Kidney capillary endothelial cell (primary cell): ENCODE measurements around the gene C3orf33.
A peak's percentile ranks its signal among the peaks of the same experiment; 100 is the strongest.
"Not testable (repeated sequence)": the region's sequence is repeated elsewhere in the genome, so short reads cannot be mapped to it uniquely, and the experiment has no call there.

ENCODE experiments used
- DNase-seq: peaks from one replicate; pipeline ENCODE4 v3.0.0-alpha.2; 2018; ENCODE audit warnings: low spot score

The C3orf33 gene, protein sequence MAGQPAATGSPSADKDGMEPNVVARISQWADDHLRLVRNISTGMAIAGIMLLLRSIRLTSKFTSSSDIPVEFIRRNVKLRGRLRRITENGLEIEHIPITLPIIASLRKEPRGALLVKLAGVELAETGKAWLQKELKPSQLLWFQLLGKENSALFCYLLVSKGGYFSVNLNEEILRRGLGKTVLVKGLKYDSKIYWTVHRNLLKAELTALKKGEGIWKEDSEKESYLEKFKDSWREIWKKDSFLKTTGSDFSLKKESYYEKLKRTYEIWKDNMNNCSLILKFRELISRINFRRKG

DNA sequence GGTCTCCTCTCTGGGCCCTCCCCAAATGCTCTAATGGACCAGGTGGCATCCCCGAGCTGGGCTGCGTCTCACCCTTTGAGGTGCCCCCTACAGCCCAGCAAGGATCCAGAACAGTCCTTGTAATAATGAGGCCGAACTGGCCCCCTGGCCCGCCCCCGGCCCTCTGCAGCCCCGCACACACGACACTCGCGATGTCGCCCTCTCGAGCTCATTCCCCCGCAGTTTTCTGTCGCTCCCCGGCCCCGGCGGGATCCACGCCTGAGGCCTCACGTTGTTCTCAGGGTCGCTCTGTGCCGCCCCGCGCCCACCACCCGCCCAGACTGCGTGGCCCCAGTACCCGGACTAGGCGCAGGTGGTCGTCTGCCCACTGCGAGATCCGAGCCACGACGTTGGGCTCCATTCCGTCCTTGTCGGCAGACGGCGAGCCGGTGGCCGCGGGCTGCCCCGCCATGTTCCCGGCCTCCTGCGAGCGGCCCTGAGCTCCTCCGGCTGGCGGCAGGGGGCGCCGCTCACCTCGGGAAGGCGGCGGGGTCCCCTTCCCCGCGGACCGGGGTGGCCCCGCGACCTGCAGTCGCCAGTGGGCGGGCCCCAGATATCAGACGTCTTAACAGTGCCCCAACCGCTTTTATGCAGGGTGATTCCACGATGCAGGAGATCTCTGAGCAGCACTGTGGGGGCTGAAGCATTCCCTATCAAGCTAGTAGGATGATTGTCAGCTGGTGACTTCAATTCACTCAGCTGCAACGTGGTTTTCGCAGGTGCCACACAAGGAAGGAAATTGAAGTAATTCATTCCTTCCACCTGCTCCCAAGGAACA, at the start of gene C3orf33:
C3orf33 (minus strand) TSS at position 477 of the 817 bp plus-strand sequence; CDS start at position 451, 26 bp downstream.
- peak; percentile 62 for DNase-seq

DNA sequence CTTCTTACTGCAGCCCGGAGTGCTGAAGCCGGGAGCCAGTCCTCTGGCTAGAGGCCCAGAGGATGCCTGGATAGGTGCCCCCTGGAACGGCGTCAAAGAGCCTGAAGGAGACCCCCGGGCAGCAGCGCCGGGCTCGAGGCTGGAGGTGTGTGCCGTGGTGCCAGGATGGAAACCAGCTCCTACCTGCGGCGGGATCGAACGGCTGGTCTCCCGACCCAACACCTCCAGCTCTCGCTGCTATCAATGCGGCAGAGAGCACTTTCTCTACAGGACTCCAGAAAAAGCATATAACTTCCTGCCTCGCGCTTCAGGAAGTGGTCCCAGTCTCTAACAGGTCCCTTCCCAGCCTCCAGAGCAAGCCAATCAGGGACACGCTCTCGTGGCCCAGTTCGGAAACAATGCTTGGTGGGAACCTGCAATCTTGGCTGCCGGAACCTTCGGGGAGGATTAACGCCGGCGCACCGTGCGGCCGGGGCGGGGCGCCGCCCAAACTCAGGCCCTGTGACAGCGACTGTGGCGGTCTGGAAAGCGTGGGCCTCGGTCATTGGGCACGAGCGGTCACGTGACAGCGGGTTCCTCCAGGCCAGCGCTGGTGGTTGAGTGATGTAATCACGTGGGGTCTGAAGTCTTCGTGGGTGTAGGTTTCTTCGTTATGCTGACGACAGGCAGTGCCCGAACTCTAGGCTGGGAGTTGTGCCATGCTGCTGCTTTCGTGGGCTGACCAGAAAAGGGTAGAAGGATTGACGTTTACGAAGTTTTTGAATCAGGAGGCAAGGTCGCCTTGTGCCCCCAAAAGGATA, 48.3 kb upstream of the C3orf33 start, which contains the start of gene SLC33A1:
SLC33A1 (minus strand) TSS at position 287 of the 800 bp plus-strand sequence. CDS start 430 bp downstream, outside the sequence.
- DNase-seq = peak; percentile 98

DNA sequence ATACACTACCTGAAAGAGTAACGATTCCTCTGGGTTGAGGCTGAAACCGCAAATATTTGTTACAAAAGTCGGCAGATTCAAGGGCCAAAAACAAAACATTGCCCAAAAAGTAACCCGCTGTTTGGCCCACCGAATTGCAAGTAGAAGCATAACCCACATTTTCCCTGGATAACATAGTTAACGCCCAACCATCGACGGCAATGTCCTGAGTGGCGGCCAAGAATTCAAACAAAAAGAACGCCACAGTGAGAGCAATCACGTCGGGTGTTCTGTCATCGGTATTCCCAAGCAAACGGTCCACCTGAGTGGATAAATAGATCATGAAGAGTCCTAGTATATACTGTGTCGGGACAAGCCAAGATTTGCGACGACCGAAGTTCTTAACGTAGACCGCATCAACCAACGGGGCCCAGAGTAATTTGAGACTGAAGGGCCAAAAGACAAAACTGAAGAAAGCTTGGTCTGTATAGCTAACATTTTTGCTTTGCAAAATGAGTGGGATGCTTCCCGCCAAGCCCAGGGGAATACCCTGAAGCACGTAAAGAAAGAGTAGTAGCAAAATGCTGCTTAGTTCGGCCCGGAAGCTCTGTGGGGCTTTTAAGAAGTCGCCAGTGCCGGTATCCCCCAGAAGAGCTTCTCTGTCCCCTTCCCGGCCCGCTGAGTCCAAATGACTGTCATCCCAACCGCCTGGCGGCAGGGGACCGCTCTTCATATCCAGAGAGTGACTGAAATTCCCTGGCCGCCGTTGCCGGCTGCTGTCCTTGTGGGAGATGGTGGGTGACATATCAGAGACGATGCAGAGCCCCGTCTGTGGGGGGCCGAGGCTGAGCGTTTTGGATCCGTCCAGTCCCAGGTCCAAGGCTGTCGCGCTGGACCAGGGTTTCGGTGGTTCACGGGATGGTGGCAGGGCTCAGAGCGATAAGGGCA, 47.4 kb upstream of the C3orf33 start:
- peak; percentile 11 for DNase-seq

DNA sequence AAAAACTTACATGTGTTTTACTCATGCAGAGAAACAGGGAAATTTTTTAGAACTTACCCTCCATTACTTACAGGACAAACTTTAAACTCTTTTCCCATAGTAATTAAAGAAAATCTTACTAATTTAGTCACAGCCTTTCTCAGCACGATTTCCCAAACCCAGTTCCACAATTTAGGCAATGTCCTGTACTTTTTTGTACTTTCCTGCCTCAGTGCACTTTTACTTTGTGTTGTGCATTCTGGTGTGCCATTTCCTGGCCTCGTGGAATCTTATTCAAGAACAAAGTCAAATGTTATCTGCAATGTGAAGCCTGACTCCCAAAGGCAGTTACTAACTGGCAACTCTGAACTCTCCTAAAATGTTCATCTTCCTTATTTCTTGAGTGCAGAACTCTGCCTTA, 46.3 kb upstream of the C3orf33 start:
- DNase-seq = no peak

DNA sequence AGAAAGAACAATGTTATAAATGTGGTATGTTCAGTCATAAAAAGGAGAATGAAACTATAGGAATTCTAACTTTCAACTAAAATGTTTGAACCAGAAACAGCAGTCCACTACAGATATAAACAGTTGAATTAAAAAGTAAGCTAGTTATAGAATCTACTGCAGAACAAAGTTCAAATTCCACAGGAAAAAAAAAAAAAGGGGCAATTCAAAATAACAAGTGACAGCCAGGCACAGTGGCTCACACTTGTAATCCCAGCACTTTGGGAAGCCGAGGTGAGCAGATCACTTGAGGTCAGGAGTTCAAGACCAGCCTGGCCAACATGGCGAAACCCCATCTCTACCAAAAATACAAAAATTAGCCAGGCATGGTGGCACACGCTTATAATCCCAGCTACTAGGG, 43.3 kb upstream of the C3orf33 start:
- DNase-seq = not testable (repeated sequence)

DNA sequence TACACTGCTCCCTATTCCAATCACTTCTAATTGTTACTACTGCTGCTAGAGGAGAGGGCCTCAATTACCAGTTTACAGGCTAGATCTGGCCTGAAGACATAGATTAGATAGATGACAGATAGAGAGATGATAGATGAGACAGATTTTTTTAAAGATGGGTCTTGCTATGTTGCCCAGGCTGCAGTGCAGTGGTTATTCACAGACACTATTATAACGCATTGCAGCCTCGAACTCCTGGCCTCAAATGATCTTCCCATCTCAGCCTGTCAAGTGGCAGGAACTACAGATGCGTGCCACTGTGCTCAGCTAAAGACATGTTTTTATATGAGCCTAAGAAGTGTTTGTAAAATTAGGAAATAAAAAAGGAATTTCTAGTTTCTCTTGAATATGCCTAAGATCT, 41.9 kb upstream of the C3orf33 start:
- no peak for DNase-seq

DNA sequence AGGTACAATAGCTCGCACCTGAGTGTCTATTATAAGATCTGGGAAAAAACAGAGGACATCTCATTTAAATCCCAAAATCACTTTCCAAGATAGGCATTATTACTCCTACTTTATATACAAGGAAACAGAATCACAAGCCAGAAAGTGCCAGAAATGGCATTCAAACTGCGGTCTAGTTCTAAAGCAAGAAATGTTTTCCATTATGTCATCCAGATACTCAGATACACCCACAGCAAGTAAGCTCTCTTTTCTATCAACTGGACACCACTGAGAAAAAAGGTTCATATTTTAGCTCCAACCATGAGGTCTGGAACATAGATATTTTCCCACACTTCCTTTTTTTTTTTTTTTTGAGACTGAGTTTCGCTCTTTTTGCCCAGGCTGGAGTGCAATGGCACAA, 40.0 kb upstream of the C3orf33 start:
- no peak for DNase-seq

DNA sequence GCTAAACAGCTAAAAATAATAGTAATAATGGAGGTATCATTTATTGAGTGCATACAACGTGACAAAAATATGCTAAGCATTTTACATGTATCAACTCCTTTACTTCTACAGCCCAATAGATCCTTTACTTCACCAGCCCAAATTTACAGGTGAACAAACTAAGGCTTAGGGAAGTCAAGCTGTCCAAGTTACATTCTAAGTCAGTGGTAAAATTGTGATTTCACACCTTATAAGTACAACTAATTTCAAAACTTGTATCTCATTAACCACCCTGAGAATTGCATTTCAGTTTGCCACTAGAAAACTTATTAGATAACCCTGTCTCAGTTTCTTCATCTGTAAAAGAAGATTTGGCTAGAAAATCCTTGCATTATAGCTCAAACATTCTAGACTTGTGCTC, 37.5 kb upstream of the C3orf33 start:
- no peak for DNase-seq

DNA sequence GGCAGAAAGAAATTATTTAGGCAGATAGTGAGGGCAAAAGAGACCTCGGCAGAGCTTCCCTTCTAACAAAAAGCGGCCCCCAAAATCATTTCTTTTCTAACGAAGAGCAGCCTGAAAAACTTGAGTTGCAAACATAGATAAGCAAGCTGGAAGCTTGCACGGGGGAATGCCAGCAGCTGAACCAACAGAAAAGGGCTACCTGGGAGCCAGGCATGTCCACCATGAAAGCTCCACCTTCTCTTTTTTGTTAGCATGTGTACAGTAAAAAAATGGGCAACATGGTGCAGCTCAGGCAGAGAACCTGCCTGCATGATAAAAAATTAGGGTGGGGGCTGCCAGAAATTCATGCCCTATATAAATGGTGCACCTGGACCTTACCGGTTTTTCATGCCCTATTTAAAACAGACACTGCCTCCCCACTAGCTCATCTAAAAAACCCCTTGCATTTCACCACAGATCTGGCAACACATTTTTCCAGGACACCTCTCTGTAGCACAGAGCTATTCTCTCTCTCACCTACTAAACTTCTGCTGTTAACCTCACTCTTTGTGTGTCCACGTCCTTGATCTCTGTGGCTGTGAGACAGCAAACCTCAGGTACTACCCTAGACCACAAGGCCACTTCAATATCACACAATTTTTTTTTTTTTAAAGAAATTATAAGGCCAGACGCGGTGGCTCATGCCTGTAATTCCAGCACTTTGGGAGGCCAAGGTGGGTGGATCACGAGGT, 29.4 kb upstream of the C3orf33 start:
- DNase-seq = no peak

DNA sequence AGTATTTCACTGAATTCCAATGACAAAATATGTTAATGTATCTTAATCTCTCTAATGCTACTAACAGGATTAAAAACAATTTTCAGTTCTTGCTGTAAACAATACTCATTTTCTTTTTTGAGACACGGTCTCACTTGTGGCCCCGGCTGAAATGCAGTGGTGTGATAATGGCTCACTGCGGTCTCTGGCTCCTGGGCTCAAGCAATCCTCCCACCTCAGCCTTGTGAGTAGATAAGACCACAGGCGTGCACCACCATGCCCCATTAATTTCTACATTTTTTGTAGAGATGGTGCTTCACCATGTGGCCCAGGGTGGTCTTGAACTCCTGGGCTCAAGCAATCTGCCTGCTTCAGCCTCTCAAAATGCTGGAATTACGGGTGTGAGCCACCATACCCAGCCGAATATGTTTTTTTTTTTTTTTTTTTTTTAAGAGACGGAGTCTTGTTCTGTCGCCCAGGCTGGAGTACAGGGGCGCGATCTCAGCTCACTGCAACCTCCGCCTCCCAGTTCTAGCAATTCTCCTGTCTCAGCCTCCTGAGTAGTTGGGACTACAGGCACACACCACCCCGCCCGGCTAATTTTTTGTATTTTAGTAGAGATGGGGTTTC, 22.5 kb upstream of the C3orf33 start:
- DNase-seq = not testable (repeated sequence)

DNA sequence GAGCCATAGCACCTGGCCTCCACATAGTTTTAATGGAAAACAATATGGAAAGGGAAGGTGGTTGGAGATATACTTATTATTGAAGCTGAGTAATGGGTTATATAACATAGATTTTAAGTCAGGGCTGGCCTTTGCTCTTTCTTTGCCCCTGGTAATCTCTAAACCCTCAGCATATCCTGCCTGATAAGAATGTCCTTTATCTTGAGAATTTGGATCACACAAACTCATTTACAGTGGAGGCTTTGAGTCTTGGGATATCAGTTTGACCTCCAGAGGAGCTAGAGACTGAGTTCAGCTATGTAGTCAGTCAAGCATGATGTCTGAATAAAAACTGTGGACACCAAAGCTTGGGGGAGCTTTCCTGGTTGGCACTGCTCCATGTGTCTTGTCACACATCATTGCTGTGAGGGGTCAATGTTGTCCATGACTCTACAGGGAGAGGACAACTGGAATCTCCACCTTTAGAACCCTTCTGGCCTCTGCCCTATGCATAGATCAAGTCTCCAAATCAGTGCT, 9.0 kb upstream of the C3orf33 start:
- no peak for DNase-seq

DNA sequence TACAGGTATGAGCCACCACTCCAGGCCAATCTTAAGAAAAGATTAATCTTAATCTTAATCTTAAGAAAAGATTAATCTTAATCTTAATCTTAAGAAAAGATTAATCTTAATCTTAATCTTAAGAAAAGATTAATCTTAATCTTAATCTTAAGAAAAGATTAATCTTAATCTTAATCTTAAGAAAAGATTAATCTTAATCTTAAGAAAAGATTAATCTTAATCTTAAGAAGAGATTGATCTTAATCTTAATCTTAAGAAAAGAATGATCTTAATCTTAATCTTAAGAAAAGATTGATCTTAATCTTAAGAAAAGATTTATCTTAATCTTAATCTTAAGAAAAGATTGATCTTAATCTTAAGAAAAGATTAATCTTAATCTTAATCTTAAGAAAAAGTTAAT, 7.1 kb upstream of the C3orf33 start:
- DNase-seq = not testable (repeated sequence)

DNA sequence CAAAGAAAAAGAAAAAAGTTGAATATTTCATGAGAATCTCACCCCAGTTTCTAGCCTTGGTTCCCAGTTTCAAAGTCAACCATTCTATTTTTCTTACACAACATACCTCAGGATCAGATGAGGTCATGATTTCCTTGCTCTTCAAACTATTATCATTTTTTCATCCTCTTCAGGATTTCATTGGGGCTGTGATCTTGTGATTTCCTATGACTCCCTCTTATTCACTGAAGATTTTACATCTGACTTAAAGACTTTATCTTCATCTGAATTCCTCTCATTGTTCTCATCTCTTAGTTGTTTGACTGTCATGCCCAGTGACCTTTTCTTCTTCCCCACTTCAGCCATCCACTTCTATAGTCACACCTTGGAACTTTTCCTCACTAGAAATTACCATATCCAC, 3.1 kb upstream of the C3orf33 start:
- peak; percentile 28 for DNase-seq

DNA sequence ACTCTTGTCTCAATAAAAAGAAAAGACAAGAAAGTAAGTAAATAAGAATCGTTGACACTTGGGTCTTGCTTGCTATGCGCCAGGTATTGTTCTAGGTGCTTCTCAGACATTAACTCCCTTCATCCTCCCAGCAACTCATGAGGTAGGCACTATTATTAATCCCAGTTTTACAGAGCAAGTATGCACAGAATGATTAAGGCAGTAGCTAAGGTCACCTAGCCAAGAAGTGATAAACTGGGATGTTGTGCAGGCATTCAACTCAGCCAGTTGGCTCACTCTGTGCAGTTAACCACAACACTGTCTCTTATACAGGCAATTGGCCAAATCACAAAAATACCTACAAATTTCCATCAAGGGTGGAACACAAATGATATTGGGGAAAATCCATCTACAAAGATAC, 1.7 kb upstream of the C3orf33 start:
- no peak for DNase-seq

DNA sequence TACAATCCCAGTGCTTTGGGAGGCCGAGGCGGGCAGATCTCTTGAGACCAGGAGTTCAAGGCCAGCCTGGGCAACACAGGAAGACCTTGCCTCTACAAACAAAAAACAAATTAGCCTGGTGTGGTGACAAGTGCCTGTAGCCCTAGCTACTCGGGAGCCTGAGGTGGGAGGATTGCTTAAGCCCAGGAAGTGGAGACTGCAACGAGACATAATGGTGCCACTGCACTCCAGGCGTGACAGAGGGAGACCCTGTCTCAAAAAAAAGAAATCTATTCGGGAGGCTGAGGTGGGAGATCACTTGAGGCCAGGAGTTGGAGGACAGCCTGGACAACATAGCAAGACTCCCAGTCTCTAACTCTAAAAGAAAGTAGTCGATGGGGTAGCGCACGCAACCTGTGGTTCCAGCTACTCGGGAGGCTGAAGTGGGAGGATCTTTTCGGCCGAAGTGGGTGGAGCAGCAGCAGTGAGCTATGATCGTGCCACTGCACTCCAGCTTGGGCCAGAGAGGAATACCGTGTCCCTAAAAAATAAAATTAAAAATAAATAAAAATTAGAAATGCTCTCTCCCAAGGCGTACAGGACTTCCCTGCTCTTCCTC, 775 bp downstream of the C3orf33 start:
- DNase-seq = no peak

DNA sequence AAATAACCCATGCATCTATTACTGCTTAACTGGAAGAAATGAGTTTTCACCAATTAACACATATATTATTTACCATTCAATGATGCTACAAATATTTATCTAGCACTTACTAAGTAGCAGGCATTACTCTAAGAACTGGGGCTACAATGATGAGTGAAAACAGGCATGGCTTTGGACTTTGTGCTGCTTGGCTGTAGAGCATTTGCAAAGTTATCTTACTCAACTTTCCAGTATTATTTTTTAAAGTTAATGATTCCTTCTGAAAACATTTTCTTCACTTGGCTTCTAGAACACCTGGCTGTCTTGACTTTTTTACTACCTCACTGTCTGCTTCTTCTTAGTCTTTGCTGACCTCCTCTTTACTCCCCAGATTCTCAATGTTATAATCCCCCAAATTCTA, 1.8 kb downstream of the C3orf33 start:
- DNase-seq = no peak

DNA sequence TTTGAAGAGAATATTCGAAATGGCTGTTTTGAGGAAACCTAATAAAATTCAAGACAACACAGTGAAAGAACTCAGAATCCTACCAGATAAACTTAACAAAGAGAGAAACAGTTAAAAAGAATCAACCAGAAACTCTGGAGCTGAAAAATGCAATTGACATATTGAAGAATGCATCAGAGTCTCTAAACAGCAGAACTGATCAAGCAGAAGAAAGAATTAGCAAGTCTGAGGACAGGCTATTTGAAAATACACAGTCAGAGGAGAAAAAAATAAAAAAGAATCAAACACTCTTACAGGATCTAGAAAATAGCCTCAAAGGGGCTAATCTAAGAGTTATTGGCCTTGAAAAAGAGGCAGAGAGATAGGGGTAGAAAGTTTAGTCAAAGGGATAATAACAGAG, 13.5 kb downstream of the C3orf33 start:
- DNase-seq = no peak

DNA sequence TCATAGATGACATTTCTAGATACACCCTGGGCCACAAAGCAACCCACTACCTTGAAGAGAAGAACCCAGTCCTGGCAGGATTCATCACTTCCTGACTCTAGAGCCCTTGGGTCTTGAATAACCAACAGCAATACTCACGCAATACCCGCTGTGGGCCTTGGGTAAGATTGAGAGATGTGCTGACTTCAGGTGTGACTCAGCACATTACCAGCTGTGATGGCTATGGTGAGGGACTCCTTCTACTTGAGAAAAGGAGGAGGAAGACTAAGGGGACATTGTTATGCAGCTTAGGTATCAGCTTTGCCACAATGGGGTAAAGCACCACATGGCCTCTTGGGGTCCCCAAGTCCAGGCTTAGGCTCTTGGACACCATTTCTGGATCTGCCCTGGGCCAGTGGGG, 14.9 kb downstream of the C3orf33 start:
- no peak for DNase-seq

DNA sequence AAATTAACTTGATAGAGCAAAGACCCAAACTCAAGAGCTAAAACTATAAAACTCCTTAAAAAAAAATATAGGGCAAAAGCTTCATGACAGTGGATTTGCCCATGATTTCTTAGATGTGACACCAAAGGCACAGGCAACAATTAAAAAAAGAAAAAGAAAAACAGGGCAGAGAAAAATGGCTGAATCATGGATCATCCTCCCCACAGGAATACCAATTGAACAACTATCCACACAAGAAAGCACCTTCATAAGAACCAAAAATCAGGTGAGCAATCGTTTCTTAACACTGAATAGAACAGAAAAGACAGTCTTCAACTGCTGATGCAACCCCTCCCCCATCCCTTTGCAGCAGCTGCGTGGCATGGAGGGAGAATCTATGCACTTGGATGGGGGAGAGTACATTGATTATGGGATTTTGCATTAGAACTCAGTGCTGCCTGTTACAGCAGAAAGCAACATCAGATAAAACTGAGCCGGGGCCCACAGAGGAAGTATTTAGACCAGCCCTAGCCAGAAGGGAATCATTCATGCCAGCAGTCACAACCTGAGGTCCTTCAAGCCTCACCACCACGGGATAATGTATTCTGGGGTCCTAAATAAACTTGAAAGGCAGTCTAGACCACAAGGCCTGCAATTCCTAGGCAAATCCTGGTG, 15.7 kb downstream of the C3orf33 start:
- no peak for DNase-seq
